Medulla oblongata (tissue), 1 donor: ENCODE results near the gene B3GALNT2.

Experiments used
- DNase-seq: peaks from one replicate; pipeline ENCODE4 v3.0.0-alpha.2; 2015; ENCODE audit errors: extremely low spot score

The B3GALNT2 gene

DNA sequence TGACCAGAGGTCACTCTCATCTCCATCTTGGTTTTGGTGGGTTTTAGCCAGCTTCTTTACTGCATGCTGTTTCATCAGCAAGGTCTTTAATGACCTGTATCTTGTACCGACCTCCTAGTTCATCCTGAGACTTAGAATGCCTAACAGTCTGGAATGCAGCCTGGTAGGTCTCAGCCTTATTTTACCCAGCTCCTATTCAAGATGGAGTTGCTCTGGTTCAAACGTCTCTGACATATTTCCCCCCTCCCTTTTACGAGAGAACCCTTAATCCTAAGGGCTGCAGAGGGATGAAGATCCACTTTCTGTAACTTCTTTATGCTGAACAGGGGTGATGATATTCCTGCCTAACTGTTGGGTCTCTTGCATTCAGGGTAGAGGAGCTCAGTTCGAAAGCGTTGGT is 93.8 kb downstream of the B3GALNT2 start:
- no peak for DNase-seq

DNA sequence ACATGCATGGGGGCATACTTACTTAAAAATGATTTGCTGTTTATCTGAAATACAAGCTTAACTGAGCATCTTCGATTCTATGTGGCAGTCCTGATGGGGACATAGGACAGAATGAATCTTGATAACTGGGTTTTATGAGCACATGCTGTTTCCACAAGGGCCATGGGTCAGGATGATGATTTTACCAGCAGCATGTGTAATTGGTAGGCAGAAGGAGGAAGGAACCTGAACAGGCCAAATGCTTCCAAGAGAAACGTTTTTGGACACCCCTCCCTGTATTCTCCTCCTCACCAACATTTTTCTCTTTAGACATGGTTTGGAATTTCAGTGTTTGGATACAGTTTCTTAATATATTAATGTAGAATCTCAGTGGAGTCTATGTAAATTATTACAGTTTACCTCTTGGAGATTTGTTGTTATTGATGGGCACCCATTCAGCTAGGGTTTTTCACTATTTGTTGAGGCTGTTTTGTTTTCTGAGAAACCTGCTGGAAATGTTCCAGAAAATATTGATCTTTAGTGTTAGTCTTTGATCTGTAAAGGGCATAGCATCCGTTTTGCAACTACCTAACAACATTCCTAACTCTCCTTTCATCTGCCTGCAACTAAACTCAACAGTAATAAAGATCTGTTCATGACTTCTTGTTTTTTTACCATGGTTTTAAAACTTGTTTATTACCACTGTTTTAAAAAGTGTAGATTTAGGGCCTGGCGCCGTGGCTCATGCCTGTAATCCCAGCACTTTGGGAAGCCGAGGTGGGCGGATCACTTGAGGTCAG is 95.0 kb downstream of the B3GALNT2 start:
- no peak for DNase-seq

DNA sequence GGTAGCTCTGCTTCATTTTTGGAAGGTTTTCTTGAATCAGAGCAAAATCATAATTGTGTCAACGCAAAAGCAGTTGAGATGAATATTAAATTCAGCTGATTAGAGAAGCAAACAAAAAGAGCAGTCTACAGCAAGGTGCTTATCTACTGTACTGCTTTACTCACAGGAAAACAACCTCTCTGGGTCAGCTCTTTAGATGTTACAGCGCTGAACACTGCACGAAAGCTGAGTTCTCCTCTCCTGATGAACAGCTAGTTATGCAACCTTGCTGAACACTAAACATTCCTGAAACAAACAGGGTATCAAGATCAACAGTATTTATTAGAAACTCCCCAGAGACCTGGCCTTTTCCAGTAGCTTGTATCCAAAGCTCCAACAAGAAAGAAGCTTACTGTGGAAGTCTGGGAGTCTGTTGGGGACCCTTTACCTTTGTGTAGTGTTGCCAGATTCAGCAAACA is 95.7 kb downstream of the B3GALNT2 start:
- no peak for DNase-seq

DNA sequence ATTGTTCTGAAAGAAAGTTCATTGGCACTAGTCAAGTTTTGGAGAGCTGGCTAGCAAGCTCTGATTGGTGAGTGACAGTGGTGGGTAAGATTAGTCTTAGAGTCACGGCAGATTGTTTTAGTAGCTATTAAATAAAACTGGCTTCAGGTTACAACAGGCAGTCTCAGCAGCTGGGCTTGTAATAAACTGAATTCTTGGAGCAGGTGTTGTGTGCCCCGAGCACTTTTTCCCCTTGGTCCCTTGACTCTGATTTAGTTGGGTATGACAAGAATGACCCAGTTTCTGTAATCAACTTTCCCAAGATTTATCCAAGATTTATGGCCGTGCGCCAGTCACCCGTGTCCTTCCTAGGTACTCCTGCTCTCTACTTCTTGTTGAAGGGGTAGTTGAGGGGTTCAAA is 96.8 kb downstream of the B3GALNT2 start:
- DNase-seq = no peak

DNA sequence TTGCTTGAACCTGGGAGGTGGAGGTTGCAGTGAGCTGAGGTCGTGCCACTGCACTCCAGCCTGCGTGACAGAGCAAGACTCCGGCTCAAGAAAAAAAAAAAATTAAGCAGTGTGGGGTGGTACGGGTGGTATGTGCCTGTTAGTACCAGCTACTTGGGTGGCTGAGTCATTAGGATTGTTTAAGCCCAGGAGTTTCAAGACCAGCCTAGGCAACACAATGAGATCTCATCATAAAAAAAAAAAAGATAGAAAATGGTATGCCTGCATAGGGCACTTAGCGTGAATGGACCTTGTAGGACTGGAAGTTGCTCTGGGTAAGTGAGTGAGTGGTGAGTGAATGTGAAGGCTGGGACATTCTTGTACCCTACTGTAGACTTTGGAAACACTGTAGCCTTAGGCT is 100.1 kb downstream of the B3GALNT2 start:
- no peak for DNase-seq

DNA sequence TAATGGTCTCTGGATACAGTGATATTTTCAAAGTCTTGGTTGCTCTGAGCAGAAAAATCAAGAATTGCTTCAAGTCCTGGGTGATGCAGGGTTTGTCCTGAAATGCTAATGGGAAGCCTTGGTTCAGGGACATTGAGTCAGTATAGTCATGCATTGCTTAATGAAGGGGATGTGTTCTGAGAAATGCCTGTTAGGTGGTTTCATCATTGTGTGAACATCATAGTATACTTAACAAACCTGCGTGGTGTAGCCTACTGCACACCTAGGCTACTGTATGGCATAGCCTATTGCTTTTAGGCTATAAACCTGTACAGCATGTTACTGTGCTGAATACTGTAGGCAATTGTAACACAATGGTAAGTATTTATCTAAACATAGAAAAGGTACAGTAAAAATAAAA is 100.7 kb downstream of the B3GALNT2 start:
- DNase-seq = no peak

DNA sequence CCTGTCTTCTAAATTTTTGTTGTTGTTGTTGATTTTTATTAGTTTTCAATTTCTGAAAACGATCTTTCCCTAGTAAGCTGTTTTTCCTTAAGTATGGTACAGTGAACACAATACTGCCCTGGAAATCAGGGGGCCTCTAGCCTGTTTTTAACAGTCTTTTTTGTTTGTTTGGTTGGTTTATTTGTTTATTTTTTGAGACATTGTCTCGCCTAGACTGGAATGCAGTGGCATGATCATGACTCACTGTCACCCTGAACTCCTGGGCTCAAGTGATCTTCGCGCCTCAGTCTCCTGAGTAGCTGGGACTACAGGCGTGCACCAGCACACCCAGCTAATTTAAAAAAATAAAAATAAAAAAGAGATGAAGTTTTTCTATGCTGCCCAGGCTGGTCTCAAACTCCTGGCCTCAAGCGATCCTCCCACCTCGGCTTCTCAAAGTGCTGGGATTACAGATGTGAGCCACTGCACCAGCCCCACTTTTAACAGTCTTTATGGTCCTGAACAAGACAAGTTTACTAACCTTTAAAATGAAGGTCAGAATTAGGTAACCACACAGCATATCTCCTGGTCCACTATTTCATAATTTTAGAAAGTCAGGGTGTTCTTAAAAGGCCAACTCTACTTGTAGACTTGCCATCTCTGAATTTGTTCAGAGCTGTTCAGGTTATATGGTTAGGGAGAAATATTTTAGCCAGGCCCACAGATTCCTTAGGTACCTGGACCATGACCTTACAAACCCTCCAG is 101.6 kb downstream of the B3GALNT2 start:
- DNase-seq = no peak

DNA sequence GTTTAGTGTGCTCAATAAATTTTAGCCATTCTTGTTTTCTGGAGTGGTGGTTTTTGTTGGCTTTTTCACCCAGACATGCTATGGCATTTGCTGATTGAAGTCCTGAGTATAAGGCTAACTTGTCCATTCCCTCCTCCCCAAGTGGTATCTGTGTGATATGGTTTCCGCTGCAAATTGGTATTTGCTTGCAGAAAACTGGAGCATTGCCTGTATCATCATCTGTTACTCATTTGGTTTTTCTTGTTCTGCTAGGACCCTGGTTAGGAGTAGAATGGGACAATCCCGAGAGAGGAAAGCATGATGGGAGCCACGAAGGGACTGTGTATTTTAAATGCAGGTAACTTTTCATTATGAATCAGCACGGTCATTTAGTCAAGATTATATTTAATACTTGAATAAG is 103.0 kb downstream of the B3GALNT2 start:
- no peak for DNase-seq
